Panc1 (cell line): Measurements from ENCODE around the gene PROSER3. TPM values are rescaled to one million over a fixed set of nuclear protein-coding genes. Genes with fewer than 3 reads are reported as not detected.

ENCODE experiments used
- ATAC-seq: fragments of 200-7000 bp; cut with Tn5 transposase; 2 replicates; pipeline ENCODE4 v1.9.1; 2020; ENCODE audit warnings: mild to moderate bottlenecking, moderate library complexity
- BruUV-seq: library from RNA; stranded (reverse); fragments of 400-500 nt; replicated peaks from 2 replicates; lab custom pipeline; 2021; lab: Mats Ljungman, UMichigan
- CTCF ChIA-PET: fragments of 300-600 bp; sonication (Branson Sonifier 250); formaldehyde crosslinking; loops from one replicate; lab custom pipeline; 2022; ENCODE audit warnings: antibody characterized with exemption; lab: Charles Lee
- POLR2A ChIA-PET: fragments of 300-600 bp; sonication (Branson Sonifier 250); formaldehyde crosslinking; loops from one replicate; lab custom pipeline; 2022; ENCODE audit warnings: antibody characterized with exemption; lab: Charles Lee
- DNase-seq: peaks from one replicate; pipeline ENCODE4 v3.0.0-alpha.2; 2010; ENCODE audit warnings: low read depth, low spot score
- H3K27ac ChIP-seq: 2 replicates; pipeline ENCODE4 v1.5.1; 2011; ENCODE audit warnings: mild to moderate bottlenecking, low read length, inconsistent platforms
- H3K27me3 ChIP-seq: fragments of 200-500 bp; sonication (Bioruptor generic); 2 replicates; pipeline ENCODE4 v1.6.0; 2014; ENCODE audit warnings: low read length, inconsistent platforms; ENCODE audit not compliant: control insufficient read depth, insufficient read depth
- H3K36me3 ChIP-seq: fragments of 200-500 bp; sonication (Bioruptor generic); 2 replicates; pipeline ENCODE4 v1.5.1; 2014; ENCODE audit warnings: inconsistent platforms, mild to moderate bottlenecking, low read length, moderate library complexity; ENCODE audit not compliant: control insufficient read depth, insufficient read depth
- H3K4me1 ChIP-seq: 2 replicates; pipeline ENCODE4 v1.5.1; 2011; ENCODE audit warnings: inconsistent platforms, mild to moderate bottlenecking, low read length, moderate library complexity; ENCODE audit not compliant: control insufficient read depth, insufficient read depth
- H3K4me3 ChIP-seq, 2 experiments: 2 replicates each; pipeline ENCODE4 v1.5.1; 2011 to 2012; ENCODE audit warnings: low read depth in 2 of 2, low read length in 2 of 2, mild to moderate bottlenecking in 2 of 2, inconsistent platforms in 1 of 2, moderate library complexity in 1 of 2
- H3K9me3 ChIP-seq: fragments of 200-500 bp; sonication (Bioruptor generic); 2 replicates; pipeline ENCODE4 v1.5.1; 2014; ENCODE audit warnings: low read depth, mild to moderate bottlenecking, inconsistent platforms, low read length, moderate library complexity; ENCODE audit not compliant: control insufficient read depth, insufficient read depth
- POLR2AphosphoS5 ChIP-seq: IDR thresholded peaks from 2 replicates; pipeline ENCODE4 v1.6.1; 2012; ENCODE audit warnings: mild to moderate bottlenecking, low read depth, low read length, moderate library complexity
- SIN3A ChIP-seq: IDR thresholded peaks from 2 replicates; pipeline ENCODE4 v1.6.1; 2012; ENCODE audit warnings: low read depth, mild to moderate bottlenecking, low read length, moderate library complexity, borderline replicate concordance; ENCODE audit not compliant: insufficient read depth
- TCF7L2 ChIP-seq: IDR thresholded peaks from 2 replicates; pipeline ENCODE4 v1.6.1; 2011; ENCODE audit warnings: mild to moderate bottlenecking, low read depth, low read length, inconsistent platforms
- in situ Hi-C: cut with HindIII; loops from 2 replicates; pipeline ENCODE4 v1.10.0; 2016; ENCODE audit warnings: low sequenced_read_pairs, low pct_unique_long_range_greater_than_20kb
- intact Hi-C: fragments of 100-400 bp; cut with micrococcal nuclease; formaldehyde crosslinking; loops from one replicate; pipeline ENCODE4 v1.10.0; 2022; ENCODE audit not compliant: unreplicated experiment
- total RNA-seq: library from RNA; stranded (reverse); gene quantifications from one replicate; pipeline ENCODE4 v1.2.1, GENCODE V29; 2021; ENCODE audit not compliant: unreplicated experiment
- TF ChIP-seq, protein P1 (sequence below), 2 experiments: IDR thresholded peaks; 2 replicates each; pipeline ENCODE4 v1.6.1; 2011 to 2012; ENCODE audit warnings: low read depth in 2 of 2, control low read depth in 1 of 2, low read length in 1 of 2, mild to moderate bottlenecking in 1 of 2, moderate library complexity in 1 of 2; ENCODE audit not compliant: insufficient read depth in 1 of 2
- TF ChIP-seq, protein P2 (sequence below): fragments of 450-650 bp; IDR thresholded peaks from 2 replicates; pipeline ENCODE4 v1.5.1; 2017; ENCODE audit warnings: mild to moderate bottlenecking

The PROSER3 gene
- total RNA-seq, 1 experiment from 2014 or later, result 63.9 TPM

DNA sequence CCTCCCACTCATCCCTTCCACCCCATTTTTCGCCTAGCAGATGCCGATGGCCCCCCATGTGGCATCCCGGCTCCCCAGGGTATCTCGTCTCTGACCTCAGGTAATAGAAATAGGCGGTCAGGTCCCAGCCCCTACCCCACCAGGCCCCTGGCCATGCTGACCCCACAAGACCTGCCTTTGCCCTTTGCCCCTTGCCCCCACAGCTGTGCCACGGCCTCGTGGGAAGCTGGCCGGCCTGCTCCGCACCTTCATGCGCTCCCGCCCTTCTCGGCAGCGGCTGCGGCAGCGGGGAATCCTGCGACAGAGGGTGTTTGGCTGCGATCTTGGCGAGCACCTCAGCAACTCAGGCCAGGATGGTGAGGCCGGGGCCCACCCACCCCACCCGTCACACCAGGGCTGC lies 22.7 kb downstream of the PROSER3 start:
- Histone ChIP-seq H3K36me3 (no peaks in the 10 kb centered on the region), H3K4me3 (no peak overlapping the region), H3K4me1 (peaks cover 7% of the 10 kb centered on the region; the same call in 1 of the 2 replicates), H3K9me3 (no peaks in the 10 kb centered on the region), H3K27me3 (no peaks in the 10 kb centered on the region), H3K27ac (no peak overlapping the region)
- DNase-seq, result no peak
- CTCF ChIA-PET, result no interaction called here
- TF ChIP-seq SIN3A, result no peak
- TF ChIP-seq, protein P1, sequence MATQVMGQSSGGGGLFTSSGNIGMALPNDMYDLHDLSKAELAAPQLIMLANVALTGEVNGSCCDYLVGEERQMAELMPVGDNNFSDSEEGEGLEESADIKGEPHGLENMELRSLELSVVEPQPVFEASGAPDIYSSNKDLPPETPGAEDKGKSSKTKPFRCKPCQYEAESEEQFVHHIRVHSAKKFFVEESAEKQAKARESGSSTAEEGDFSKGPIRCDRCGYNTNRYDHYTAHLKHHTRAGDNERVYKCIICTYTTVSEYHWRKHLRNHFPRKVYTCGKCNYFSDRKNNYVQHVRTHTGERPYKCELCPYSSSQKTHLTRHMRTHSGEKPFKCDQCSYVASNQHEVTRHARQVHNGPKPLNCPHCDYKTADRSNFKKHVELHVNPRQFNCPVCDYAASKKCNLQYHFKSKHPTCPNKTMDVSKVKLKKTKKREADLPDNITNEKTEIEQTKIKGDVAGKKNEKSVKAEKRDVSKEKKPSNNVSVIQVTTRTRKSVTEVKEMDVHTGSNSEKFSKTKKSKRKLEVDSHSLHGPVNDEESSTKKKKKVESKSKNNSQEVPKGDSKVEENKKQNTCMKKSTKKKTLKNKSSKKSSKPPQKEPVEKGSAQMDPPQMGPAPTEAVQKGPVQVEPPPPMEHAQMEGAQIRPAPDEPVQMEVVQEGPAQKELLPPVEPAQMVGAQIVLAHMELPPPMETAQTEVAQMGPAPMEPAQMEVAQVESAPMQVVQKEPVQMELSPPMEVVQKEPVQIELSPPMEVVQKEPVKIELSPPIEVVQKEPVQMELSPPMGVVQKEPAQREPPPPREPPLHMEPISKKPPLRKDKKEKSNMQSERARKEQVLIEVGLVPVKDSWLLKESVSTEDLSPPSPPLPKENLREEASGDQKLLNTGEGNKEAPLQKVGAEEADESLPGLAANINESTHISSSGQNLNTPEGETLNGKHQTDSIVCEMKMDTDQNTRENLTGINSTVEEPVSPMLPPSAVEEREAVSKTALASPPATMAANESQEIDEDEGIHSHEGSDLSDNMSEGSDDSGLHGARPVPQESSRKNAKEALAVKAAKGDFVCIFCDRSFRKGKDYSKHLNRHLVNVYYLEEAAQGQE (IDR thresholded peaks at IDR 0.05; ENCODE audit: insufficient read depth in 1 of 2, low read depth in 2 of 2, low read length in 1 of 2), result no peak
- TF ChIP-seq, protein P2, sequence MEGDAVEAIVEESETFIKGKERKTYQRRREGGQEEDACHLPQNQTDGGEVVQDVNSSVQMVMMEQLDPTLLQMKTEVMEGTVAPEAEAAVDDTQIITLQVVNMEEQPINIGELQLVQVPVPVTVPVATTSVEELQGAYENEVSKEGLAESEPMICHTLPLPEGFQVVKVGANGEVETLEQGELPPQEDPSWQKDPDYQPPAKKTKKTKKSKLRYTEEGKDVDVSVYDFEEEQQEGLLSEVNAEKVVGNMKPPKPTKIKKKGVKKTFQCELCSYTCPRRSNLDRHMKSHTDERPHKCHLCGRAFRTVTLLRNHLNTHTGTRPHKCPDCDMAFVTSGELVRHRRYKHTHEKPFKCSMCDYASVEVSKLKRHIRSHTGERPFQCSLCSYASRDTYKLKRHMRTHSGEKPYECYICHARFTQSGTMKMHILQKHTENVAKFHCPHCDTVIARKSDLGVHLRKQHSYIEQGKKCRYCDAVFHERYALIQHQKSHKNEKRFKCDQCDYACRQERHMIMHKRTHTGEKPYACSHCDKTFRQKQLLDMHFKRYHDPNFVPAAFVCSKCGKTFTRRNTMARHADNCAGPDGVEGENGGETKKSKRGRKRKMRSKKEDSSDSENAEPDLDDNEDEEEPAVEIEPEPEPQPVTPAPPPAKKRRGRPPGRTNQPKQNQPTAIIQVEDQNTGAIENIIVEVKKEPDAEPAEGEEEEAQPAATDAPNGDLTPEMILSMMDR, result no peak
- no peak for TF ChIP-seq POLR2AphosphoS5
- no peak for TF ChIP-seq TCF7L2
- intact Hi-C loops (no loop called here), in situ Hi-C loops (no loop called here)
- POLR2A ChIA-PET, result interaction anchor here (0.6 kb wide), 1 partner anchor 12 kb away, joined by 4 read pairs; no protein-coding TSS in a partner anchor
- BruUV-seq, result no TSS peak
- ATAC-seq, result no peak

DNA sequence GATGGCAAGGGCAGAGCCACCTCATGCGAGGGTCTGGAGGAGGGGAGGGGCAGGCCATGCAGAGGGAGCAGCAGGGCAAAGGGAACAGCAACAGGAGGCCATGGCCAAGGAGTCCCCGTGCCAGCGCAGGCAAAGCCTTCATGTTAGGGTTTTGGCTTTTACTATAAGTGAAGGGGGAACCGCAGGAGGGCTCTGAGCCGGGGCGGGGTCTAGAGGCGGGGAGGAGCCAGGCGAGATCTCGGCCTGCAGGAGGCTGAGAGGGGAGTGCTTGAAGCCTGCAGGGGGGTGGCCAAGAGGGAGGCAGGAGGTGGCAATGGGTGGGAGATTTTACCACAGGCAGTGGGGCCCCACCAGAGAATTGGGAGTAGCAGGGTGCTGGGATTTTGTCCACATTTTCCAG lies 23.7 kb downstream of the PROSER3 start:
- no peaks in the 10 kb centered on the region for H3K27me3 ChIP-seq
- ATAC-seq (no peak), DNase-seq (no peak)
- CTCF ChIA-PET, result no interaction called here
- H3K4me1 ChIP-seq, result peaks cover 1% of the 10 kb centered on the region; the same call in 1 of the 2 replicates
- no peak overlapping the region for H3K4me3 ChIP-seq
- no peaks in the 10 kb centered on the region for H3K9me3 ChIP-seq
- TF ChIP-seq TCF7L2, result no peak
- TF ChIP-seq, protein P2, result no peak
- TF ChIP-seq SIN3A, result no peak
- H3K36me3 ChIP-seq, result no peaks in the 10 kb centered on the region
- BruUV-seq, result no TSS peak
- POLR2A ChIA-PET, result no interaction called here
- in situ Hi-C loops, result no loop called here
- no peak overlapping the region for H3K27ac ChIP-seq
- intact Hi-C loops, result no loop called here

DNA sequence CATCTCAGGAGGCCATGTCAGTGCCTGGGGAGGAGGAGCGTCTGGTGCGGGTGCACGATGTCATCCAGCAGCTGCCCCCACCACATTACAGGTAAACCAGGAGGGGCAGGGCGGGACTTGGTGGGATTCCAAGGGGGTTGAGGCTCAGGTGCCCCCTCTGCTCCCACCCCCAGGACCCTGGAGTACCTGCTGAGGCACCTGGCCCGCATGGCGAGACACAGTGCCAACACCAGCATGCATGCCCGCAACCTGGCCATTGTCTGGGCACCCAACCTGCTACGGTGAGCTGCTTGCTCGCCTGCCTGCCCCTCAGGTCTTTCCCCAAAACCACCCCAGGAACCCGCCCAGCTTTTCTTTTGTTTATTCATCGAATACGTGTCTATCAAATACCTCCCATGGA lies 24.6 kb downstream of the PROSER3 start:
- Histone ChIP-seq H3K9me3 (no peaks in the 10 kb centered on the region), H3K4me1 (no peaks in the 10 kb centered on the region), H3K4me3 (no peak overlapping the region), H3K36me3 (no peaks in the 10 kb centered on the region), H3K27me3 (no peaks in the 10 kb centered on the region), H3K27ac (no peak overlapping the region)
- intact Hi-C loops (no loop called here), in situ Hi-C loops (no loop called here)
- TF ChIP-seq, protein P1 (IDR thresholded peaks at IDR 0.05; ENCODE audit: insufficient read depth in 1 of 2, low read depth in 2 of 2, low read length in 1 of 2), result no peak
- TF ChIP-seq, protein P2, result no peak
- no peak for TF ChIP-seq SIN3A
- TF ChIP-seq TCF7L2, result no peak
- DNase-seq (no peak), ATAC-seq (no peak)
- BruUV-seq, result no TSS peak
- POLR2A ChIA-PET, result no interaction called here
- CTCF ChIA-PET, result no interaction called here
